ENCODE data around the gene HSD17B14.

DNA sequence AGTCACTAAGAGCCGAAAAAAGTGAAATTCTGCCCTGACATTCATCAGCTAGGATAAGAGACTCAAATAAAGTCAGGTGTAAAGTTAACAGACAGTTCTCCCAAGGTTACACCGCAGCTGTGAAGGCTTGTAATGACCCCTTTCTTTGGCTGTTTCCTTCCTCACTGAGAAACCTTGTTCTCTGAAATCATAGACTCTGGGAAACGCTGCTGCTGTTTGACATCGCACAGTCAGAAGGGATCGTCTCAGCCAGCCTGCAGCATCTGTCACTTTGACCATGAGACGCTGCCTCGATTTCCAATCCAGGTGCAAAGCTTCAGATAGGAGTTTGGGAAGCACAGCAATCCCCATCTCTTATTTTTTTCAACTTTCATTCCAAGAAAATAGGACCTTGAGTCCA is 26.1 kb downstream of the HSD17B14 start:
- TF ChIP-seq, protein P1, sequence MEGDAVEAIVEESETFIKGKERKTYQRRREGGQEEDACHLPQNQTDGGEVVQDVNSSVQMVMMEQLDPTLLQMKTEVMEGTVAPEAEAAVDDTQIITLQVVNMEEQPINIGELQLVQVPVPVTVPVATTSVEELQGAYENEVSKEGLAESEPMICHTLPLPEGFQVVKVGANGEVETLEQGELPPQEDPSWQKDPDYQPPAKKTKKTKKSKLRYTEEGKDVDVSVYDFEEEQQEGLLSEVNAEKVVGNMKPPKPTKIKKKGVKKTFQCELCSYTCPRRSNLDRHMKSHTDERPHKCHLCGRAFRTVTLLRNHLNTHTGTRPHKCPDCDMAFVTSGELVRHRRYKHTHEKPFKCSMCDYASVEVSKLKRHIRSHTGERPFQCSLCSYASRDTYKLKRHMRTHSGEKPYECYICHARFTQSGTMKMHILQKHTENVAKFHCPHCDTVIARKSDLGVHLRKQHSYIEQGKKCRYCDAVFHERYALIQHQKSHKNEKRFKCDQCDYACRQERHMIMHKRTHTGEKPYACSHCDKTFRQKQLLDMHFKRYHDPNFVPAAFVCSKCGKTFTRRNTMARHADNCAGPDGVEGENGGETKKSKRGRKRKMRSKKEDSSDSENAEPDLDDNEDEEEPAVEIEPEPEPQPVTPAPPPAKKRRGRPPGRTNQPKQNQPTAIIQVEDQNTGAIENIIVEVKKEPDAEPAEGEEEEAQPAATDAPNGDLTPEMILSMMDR (IDR thresholded peaks at IDR 0.05), result no peak
- no peak for TF ChIP-seq POLR2A (IDR thresholded peaks at IDR 0.05)

Measured in uterus (tissue), 2 donors.